Fibroblast of the conjunctiva (primary cell): ENCODE data around the gene STAG3.
"Not testable (repeated sequence)": the region's sequence is repeated elsewhere in the genome, so short reads cannot be mapped to it uniquely, and the experiment has no call there.

Experiments used
- DNase-seq: peaks from one replicate; pipeline ENCODE4 v3.0.0-alpha.2; 2010; ENCODE audit warnings: low read depth

Gene STAG3

DNA sequence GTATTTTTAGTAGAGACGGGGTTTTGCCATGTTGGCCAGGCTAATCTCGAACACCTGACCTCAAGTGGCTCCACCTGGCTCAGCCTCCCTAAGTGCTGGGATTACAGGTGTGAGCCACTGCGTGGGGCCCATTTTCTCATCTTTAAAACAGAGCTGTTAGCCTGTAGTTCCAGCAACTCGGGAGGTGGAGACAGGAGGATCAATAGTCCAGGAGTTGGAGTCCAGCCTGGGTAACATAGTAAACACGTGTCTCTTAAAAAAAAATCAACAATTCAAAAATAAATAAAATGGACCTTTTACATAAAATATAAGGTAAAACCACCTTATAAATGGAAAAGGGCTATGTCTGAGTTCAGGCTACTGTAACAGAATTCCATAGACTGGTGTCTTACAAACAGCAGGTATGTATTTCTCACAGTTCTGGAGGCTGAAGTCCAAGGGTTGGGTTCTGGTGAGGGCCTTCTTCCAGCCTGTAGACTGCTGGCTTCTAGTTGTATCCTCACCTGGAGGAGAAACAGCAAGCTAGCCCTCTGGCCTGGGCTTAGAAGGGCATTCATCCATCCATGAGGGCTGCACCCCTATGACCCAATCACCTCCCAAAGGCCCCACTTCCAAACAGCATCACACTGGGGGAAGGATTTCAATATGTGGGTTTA is 35.0 kb downstream of the STAG3 start:
- no peak for DNase-seq

DNA sequence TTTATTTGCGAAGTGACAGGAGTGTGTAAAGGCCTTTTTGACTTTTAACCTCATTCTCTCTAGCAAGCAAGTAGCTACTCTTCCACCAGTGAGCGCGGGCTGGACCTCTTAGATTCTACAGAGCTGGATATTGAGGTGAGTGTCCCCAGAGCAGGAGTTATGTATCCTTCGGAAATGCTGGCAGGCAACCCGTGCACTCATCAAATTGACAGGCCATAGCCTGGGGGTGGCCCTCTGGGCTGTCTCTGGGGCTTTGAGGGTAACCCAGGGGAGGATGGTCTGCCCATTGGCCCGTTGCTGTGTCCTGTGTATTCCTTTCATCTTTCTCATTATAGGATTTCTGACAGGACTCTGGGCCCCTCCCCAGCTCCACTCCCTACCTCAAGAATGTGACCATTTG is 36.0 kb downstream of the STAG3 start:
- DNase-seq, result no peak

- not testable (repeated sequence) for DNase-seq
These were observed 36.6 kb downstream of the STAG3 start for GRCh38 chr7:100214356-100214755.

- DNase-seq, result peak; percentile 1
These were observed 38.2 kb downstream of the STAG3 start for GRCh38 chr7:100215895-100216294.

DNA sequence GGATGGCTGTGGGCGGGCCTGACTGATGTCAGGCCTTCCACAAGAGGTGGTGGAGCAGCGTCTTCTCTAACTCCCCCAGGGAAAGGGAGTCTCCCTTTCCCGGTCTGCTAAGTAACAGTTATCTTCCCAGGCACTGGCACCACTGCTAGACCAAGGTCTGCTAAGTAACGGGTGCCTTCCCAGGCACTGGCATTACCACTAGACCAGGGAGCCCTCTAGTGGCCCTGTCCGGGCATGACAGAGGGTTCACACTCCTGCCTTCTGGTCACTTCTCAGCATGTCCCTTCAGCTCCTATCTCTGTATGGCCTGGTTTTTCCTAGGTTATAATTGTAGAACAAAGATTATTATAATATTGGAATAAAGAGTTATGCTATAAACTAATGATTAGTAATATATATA is 40.2 kb downstream of the STAG3 start:
- peak; percentile 14 for DNase-seq

- DNase-seq, result no peak
These were observed 41.6 kb downstream of the STAG3 start for GRCh38 chr7:100219271-100219737.

DNA sequence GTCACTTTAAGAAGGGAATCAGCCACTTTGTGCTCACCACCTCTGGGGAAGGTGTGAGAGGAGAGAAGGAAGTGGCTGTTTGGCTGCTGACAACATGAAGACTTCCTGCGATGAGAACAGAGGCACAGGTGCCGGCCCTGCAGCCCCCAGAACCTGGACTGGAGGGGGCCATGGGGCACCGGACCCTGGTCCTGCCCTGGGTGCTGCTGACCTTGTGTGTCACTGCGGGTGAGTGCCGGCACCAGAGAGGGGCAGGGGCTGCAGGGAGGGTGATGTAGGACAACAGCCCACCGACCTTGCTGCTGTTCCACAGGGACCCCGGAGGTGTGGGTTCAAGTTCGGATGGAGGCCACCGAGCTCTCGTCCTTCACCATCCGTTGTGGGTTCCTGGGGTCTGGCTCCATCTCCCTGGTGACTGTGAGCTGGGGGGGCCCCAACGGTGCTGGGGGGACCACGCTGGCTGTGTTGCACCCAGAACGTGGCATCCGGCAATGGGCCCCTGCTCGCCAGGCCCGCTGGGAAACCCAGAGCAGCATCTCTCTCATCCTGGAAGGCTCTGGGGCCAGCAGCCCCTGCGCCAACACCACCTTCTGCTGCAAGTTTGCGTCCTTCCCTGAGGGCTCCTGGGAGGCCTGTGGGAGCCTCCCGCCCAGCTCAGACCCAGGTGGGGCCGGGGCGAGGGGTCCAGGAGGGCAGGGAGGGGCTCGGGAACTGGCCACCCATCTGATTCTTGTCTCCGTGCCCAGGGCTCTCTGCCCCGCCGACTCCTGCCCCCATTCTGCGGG is 42.3 kb downstream of the STAG3 start, which contains the start of gene PVRIG:
Gene PVRIG (plus strand): TSS at position 149 of the 785 bp plus-strand sequence. CDS start 22 bp downstream, at position 171.
- DNase-seq, result not testable (repeated sequence)

GRCh38 chr7:100220586-100221230 is 43.0 kb downstream of the STAG3 start:
- DNase-seq, result no peak

DNA sequence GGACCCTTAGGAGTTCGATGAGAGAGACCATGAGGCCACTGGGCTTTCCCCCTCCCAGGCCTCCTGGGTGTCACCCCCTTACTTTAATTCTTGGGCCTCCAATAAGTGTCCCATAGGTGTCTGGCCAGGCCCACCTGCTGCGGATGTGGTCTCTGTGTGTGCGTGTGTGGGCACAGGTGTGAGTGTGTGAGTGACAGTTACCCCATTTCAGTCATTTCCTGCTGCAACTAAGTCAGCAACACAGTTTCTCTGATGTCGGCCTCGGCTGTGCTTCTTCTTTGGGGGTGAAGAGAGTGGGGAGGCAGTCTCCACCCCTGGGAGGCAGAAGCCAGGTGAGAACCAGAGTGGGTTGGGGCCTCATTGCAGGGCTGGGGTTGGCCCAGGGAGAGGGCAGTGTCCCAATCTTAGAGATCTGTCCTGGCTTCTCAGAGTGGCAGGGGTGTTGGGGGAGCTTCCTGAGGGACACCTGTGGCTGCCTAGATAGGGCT is 43.6 kb downstream of the STAG3 start:
- no peak for DNase-seq

DNA sequence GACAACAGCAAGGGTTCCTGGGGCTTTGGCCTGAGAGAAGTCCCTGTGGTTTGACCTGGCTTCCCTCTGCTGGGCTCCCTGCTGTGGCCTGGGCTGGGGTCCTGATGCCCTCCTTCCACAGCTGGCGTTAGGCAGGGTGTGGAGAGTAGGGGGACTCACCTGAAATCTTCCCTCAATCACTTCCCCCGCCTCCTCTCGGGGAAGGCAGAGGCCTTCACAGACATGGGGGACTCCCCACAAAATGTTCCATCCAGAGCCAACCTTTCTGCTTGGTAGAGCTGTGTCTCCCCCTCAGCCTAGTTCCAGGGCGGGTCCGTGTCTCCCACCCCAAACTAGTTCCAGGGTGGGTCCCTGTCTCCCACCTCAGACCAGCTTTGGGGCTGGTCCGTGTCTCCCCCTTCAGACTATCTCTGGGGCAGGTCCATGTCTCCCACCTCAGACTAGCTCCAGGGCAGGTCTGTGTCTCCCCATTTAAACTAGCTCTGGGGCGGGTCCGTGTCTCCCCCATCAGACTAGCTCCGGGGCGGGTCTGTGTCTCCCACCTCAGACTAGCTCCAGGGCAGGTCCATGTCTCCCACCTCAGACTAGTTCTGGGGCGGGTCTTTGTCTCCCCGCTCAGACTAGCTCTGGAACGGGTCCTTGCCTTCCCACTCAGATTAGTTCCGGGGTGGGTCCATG is 44.2 kb downstream of the STAG3 start:
- DNase-seq, result no peak

DNA sequence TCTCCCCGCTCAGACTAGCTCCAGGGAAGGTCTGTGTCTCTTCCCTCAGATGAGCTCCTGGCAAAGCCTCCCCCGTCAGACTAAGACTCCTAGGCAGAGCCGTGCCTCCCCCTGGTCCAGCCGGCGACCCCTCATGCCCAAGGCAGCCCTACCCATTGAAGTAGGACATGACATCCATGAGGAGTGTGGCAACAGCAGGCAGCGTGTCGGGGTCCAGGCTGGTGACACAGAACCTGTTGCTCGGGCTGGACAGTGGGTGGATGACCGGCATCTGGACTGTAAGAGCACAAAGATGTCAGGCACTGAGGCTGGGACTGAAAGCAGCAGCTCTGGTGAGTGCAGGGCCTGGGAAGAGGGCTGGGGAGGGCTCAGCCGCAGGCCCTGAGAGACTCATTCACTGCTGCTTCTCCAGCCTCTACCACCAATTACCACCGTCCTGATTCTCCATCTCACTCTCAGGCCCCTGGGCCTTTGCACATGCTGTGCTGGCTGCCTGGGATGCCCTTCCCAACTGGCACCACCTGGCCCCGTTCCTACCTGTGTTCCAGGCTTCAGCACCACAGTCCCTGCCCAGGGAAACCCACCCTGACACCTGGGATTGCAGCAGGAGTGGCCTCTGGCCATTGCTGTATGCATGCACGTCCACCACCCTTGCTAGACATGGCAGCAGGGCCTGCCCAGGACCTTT is 44.9 kb downstream of the STAG3 start:
- no peak for DNase-seq

DNA sequence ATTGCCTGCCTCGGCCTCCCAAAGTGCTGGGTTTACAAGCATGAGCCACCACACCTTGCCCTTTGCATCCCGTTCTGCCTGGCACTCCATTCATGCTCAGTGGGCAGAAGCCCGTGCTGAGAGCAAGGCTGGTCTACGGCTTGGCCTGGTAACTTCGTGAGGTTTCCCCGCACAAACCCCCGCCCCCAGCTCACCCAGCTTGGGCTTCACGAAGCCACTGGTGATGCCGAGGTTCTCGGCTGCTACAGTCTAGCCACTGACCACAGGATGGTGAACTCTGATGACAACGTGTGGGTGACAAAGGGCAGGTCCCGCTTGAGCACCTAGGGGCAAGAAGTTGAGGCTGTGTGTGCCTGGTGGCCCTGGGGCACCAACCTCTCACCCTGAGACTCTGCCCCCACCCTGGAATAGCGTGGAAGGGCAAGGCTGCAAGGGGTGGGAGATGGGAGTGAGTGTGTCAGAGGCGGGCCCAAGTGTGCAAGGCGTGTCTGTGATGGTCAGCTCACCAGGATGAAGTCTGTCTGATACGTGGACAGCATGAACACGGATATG is 45.7 kb downstream of the STAG3 start:
- DNase-seq, result not testable (repeated sequence)

GRCh38 chr7:100224891-100225290 is 47.2 kb downstream of the STAG3 start:
- not testable (repeated sequence) for DNase-seq

DNA sequence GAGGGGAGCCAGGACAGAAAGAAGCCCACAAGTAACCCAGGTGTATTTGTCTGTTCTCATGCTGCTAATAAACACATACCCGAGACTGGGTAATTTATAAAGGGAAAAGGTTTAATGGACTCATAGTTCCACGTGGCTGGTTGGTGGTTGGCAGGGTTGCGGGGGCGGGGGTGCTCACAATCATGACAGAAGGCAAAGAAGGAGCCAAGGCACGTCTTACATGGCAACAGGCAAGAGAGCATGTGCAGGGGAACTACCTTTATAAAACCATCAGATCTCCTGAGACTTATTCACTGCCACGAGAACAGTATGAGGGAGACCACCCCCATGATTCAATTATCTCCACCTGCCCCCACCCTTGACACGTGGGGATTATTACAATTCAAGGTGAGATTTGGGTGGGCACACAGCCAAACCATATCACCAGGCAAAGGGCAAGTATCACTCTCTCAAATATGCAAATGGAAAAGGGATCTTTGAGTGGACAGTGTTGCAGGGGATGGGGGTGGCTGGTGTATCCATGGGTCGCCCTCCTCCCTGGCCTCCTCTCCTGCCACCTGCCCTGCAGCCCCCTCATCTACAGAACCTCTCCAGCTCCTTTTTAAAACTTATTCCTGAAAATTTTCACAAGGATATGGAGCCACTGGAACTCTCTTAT is 57.1 kb downstream of the STAG3 start:
- DNase-seq, result not testable (repeated sequence)

- not testable (repeated sequence) for DNase-seq
These were observed 62.3 kb downstream of the STAG3 start for GRCh38 chr7:100239975-100240374.

GRCh38 chr7:100243385-100243784 is 65.7 kb downstream of the STAG3 start:
- DNase-seq, result peak; percentile 4

DNA sequence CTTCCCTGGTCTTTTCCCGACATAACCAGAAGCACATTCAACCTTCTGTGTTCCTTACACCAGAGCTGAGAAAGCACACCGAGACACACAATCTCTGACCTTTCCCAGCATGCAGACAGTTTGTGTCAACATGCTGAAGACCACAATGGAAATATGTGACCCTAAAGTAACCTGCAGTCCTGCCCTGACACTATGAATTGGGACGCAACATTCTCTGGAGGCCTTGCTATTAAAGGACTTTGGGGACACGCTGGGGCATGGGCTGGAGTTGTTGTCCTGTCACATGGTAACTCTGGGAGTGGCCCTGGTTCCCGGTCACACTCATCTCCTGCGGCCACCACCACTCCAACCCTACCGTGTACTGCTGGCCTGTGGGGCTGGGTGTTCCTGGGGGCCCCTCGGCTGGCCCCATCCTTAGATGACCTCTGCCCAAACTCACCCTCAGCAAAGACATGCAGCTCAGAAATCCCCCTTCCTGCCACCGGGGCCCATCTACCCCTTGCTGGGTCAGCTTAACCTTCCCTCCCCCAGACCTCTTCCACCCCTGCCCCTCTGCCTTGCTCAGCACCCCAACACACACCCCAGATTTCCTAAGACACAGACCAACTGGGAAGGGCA is 67.4 kb downstream of the STAG3 start:
- not testable (repeated sequence) for DNase-seq

DNA sequence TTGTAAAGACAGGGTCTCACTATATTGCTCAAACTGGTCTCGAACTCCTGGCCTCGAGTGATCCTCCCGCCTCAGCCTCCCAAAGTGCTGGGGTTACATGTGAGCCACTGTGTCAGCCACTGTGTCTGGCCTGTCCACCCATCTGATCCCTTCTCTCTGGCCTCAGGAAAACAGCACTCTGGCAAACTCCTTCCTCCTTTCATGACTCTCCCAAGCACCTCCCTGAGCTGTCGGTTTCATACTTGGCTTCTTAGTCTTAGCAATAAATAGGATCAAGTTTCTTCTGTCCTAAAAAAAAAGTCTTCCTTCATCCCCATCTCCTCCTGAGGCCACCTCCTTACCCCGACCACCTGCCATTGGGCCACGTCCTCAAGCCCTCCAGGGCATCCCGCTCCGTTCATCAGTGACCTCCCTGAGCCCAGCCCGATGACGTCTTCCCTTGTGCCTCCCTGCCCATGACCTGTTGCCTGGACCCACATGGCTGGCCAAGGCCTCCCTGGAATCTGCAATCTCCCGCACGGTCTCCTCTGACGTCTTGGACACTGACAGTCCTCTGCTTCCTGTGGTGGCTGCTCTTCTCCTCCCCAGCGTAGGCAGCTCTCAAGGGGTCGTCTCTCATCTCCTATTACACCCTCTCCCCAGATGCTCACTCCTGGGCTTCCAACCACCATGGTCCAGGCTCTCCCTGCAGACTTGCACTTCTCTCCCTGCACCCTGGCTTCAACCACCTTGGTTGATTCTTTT is 68.6 kb downstream of the STAG3 start:
- not testable (repeated sequence) for DNase-seq

GRCh38 chr7:100246865-100247137 is 69.1 kb downstream of the STAG3 start:
- not testable (repeated sequence) for DNase-seq
